Liver (tissue), 9 donors: ENCODE measurements around the gene SH3BGRL. TPM values are rescaled to one million over a fixed set of nuclear protein-coding genes. Genes with fewer than 3 reads are reported as not detected.

Experiments used
- DNase-seq: peaks from one replicate; pipeline ENCODE4 v3.0.0-alpha.2; 2017; ENCODE audit warnings: low spot score
- H3K27ac ChIP-seq, 2 donors: one replicate each; pipeline ENCODE4 v1.7.0; 2013; ENCODE audit warnings: inconsistent platforms in 2 of 2, low read length in 2 of 2, control low read depth in 1 of 2, low read depth in 1 of 2, mild to moderate bottlenecking in 1 of 2
- H3K27me3 ChIP-seq, 4 donors: one replicate each; pipeline versions ENCODE4 v1.6.1 to v1.7.0; 2013; ENCODE audit warnings: low read length in 3 of 4, inconsistent platforms in 1 of 4, mild to moderate bottlenecking in 1 of 4, moderate library complexity in 1 of 4; ENCODE audit not compliant: control insufficient read depth in 4 of 4, insufficient read depth in 4 of 4
- H3K36me3 ChIP-seq, 4 donors: one replicate each; pipeline versions ENCODE4 v1.6.1 to v1.7.0; 2013; ENCODE audit warnings: low read length in 3 of 4, mild to moderate bottlenecking in 3 of 4, low read depth in 1 of 4, moderate library complexity in 1 of 4; ENCODE audit not compliant: control insufficient read depth in 4 of 4, insufficient read depth in 3 of 4
- H3K4me1 ChIP-seq, 4 donors: one replicate each; pipeline versions ENCODE4 v1.6.1 to v1.7.0; 2013; ENCODE audit warnings: low read length in 3 of 4, mild to moderate bottlenecking in 3 of 4, moderate library complexity in 1 of 4; ENCODE audit not compliant: control insufficient read depth in 4 of 4, insufficient read depth in 4 of 4
- H3K4me3 ChIP-seq, 3 donors: one replicate each; pipeline versions ENCODE4 v1.6.1 to v1.7.0; 2013; ENCODE audit warnings: low read length in 3 of 3, control low read depth in 1 of 3, low read depth in 1 of 3, mild to moderate bottlenecking in 1 of 3
- H3K9ac ChIP-seq, 2 donors: one replicate each; pipeline ENCODE4 v1.7.0; 2013; ENCODE audit warnings: low read length in 2 of 2, mild to moderate bottlenecking in 2 of 2, moderate library complexity in 2 of 2, control low read depth in 1 of 2, low read depth in 1 of 2
- H3K9me3 ChIP-seq, 4 donors: one replicate each; pipeline versions ENCODE4 v1.6.1 to v1.7.0; 2013; ENCODE audit warnings: low read length in 3 of 4; ENCODE audit not compliant: control insufficient read depth in 4 of 4
- CTCF ChIP-seq: fragments of 150-350 bp; IDR thresholded peaks from 2 replicates; pipeline ENCODE4 v1.5.1; 2017; ENCODE audit warnings: improper control_type of control experiment, low read depth, low read length; ENCODE audit not compliant: missing input control
- FOXA2 ChIP-seq: IDR thresholded peaks from 2 replicates; pipeline ENCODE4 v1.6.1; 2016; ENCODE audit warnings: antibody characterized with exemption
- GABPA ChIP-seq, 2 donors: IDR thresholded peaks in 1 of 2; conservative IDR thresholded peaks in 1 of 2; 2 replicates each; pipeline ENCODE4 v1.6.1; 2016; ENCODE audit warnings: antibody characterized with exemption in 2 of 2, mild to moderate bottlenecking in 1 of 2, moderate library complexity in 1 of 2
- HNF4A ChIP-seq, 2 donors: conservative IDR thresholded peaks; 2 replicates each; pipeline ENCODE4 v1.6.1; 2016; ENCODE audit warnings: antibody characterized with exemption in 2 of 2, mild to moderate bottlenecking in 2 of 2
- HNF4G ChIP-seq: IDR thresholded peaks from 2 replicates; pipeline ENCODE4 v1.6.1; 2016; ENCODE audit warnings: antibody characterized with exemption
- JUND ChIP-seq, 2 donors: IDR thresholded peaks; 2 replicates each; pipeline ENCODE4 v1.6.1; 2016; ENCODE audit warnings: antibody characterized with exemption in 2 of 2
- NR2F2 ChIP-seq: IDR thresholded peaks from 2 replicates; pipeline ENCODE4 v1.6.1; 2016; ENCODE audit warnings: antibody characterized with exemption
- RAD21 ChIP-seq, 2 donors: IDR thresholded peaks; 2 replicates each; pipeline ENCODE4 v1.6.1; 2016; ENCODE audit warnings: antibody characterized with exemption in 2 of 2, mild to moderate bottlenecking in 2 of 2
- REST ChIP-seq: IDR thresholded peaks from 2 replicates; pipeline ENCODE4 v1.6.1; 2016; ENCODE audit warnings: antibody characterized with exemption, mild to moderate bottlenecking
- SP1 ChIP-seq: IDR thresholded peaks from 2 replicates; pipeline ENCODE4 v1.6.1; 2018; ENCODE audit warnings: antibody characterized with exemption, mild to moderate bottlenecking
- ZBTB33 ChIP-seq: IDR thresholded peaks from 2 replicates; pipeline ENCODE4 v1.6.1; 2016; ENCODE audit warnings: antibody characterized with exemption
- WGBS: extraction: QIAGEN DNeasy Blood & Tissue Kit; methylation state at CpG from one replicate; pipeline ENCODE4 v1.1.7; 2013; 5-methylcytosine and 5-hydroxymethylcytosine counted together
- polyA plus RNA-seq, 2 donors: library from polyadenylated mRNA; stranded (reverse) in 1 of 2; unstranded in 1 of 2; fragments of 200-250 nt in 1 of 2; fragments of >200 nt in 1 of 2; fragmentation: Nextera tagmentation in 1 of 2; extraction: Ambion mirVana in 1 of 2; gene quantifications; one replicate each; pipeline versions ENCODE4 v1.2.1 to v1.2.3, GENCODE V29; 2013 to 2015
- total RNA-seq, 2 donors: library from RNA; depleted of rRNA; stranded (reverse); fragments of >200 nt; gene quantifications; one replicate each; pipeline ENCODE4 v1.2.3, GENCODE V29; 2014
- TF ChIP-seq, protein P1 (sequence below): IDR thresholded peaks from 2 replicates; pipeline ENCODE4 v1.6.1; 2016; ENCODE audit warnings: antibody characterized with exemption
- donor health status: healthy.
- donor health status: healthy.
- donor health status: healthy.
- donor health status: healthy.
- donor health status: healthy.

The SH3BGRL gene
- total and polyA plus RNA-seq, 4 donors, result 15.5 to 64.3 (median 20.6) TPM

DNA sequence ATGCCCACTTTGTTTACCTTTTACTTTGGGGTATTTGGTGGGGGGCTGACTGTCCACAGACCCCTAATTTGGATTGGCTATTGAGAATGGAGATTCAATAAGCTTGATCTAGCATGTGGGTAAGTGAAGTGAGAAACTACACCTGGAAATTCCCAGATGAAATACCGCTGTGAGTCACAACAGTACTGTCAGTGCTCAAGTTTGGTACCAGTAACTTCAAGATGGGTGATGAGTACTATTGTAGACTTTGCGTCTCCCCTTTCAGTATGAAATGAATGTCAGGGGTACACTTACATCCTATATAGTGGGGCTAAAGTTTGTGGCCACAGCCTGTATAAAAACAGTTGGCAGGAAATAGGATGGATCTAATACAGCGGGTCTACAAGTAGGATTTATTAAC is 33.5 kb upstream of the SH3BGRL start:
- Histone ChIP-seq H3K9me3 (no peaks in the 10 kb centered on the region), H3K4me1 (no peaks in the 10 kb centered on the region), H3K9ac (no peak overlapping the region), H3K4me3 (no peak overlapping the region), H3K27ac (no peak overlapping the region), H3K27me3 (peaks cover 0 to 4% (median 0%) of the 10 kb centered on the region in 4 donors), H3K36me3 (no peaks in the 10 kb centered on the region)
- DNase-seq, result no peak
- WGBS, result 97% methylated on average over 3 of the region's 3 CpGs
- TF ChIP-seq HNF4G (no peak), GABPA (IDR thresholded peaks at IDR 0.05 in 1 of 2, conservative IDR thresholded peaks at IDR 0.05 in 1 of 2) (no peak), CTCF (no peak), REST (no peak), SP1 (no peak), ZBTB33 (no peak), HNF4A (conservative IDR thresholded peaks at IDR 0.05) (no peak), RAD21 (IDR thresholded peaks at IDR 0.05) (no peak), NR2F2 (no peak), FOXA2 (no peak), JUND (IDR thresholded peaks at IDR 0.05) (no peak)
- TF ChIP-seq, protein P1, sequence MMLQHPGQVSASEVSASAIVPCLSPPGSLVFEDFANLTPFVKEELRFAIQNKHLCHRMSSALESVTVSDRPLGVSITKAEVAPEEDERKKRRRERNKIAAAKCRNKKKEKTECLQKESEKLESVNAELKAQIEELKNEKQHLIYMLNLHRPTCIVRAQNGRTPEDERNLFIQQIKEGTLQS, result no peak

- Histone ChIP-seq H3K4me3 (no peak overlapping the region), H3K4me1 (no peaks in the 10 kb centered on the region), H3K27ac (no peak overlapping the region), H3K27me3 (no peaks in the 10 kb centered on the region), H3K9me3 (no peaks in the 10 kb centered on the region), H3K9ac (no peak overlapping the region), H3K36me3 (no peaks in the 10 kb centered on the region)
- DNase-seq, result no peak
- TF ChIP-seq RAD21 (IDR thresholded peaks at IDR 0.05) (peak; percentile 55 to 67), NR2F2 (no peak)
- WGBS, result 37% methylated on average over 1 of the region's 1 CpG
These were observed 27.6 kb upstream of the SH3BGRL start for GRCh38 chrX:81174286-81174685.
